Measurements from ENCODE around the gene NCOA3.

DNA sequence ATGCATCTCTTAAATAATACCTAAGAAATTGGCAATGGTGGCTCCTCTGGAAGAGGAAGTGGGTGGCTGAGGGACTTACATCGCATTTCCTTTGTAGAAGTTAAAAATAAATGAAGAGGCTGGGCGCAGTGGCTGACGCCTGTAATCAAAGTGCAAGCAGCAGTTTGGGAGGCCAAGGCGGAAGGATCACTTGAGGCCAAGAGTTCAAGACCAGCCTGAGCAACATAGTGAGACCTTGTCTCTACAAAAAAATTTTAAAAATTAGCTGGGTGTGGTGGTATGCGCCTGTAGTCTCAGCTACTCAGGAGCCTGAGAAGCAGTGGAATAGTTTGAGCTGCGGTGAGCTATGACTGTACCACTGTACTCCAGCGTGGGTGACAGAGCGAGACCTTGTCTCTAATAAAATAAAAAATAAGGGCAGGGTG is 12.2 kb upstream of the NCOA3 start:
- TF ChIP-seq JUN (IDR thresholded peaks at IDR 0.05; ENCODE audit: low read depth, low read length) = no peak
- TF ChIP-seq POLR2A (IDR thresholded peaks at IDR 0.05; ENCODE audit: control extremely low read depth in 1 of 2, low read depth in 2 of 2, low read length in 2 of 2) = no peak
- no peak for TF ChIP-seq YY1 (IDR thresholded peaks at IDR 0.05; ENCODE audit: low read depth, low read length)
- TF ChIP-seq HDAC2 (IDR thresholded peaks at IDR 0.05; ENCODE audit: borderline replicate concordance in 1 of 2, low read depth in 2 of 2, low read length in 2 of 2) = no peak
- TF ChIP-seq BRCA1 (IDR thresholded peaks at IDR 0.05; ENCODE audit: low read depth, low read length) = no peak
- TF ChIP-seq, protein P1, sequence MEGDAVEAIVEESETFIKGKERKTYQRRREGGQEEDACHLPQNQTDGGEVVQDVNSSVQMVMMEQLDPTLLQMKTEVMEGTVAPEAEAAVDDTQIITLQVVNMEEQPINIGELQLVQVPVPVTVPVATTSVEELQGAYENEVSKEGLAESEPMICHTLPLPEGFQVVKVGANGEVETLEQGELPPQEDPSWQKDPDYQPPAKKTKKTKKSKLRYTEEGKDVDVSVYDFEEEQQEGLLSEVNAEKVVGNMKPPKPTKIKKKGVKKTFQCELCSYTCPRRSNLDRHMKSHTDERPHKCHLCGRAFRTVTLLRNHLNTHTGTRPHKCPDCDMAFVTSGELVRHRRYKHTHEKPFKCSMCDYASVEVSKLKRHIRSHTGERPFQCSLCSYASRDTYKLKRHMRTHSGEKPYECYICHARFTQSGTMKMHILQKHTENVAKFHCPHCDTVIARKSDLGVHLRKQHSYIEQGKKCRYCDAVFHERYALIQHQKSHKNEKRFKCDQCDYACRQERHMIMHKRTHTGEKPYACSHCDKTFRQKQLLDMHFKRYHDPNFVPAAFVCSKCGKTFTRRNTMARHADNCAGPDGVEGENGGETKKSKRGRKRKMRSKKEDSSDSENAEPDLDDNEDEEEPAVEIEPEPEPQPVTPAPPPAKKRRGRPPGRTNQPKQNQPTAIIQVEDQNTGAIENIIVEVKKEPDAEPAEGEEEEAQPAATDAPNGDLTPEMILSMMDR (IDR thresholded peaks at IDR 0.05; ENCODE audit: control extremely low read depth in 1 of 3, insufficient read depth in 1 of 3, low read depth in 1 of 3, low read length in 3 of 3) = no peak
- no peak for TF ChIP-seq HDAC6 (IDR thresholded peaks at IDR 0.05; ENCODE audit: low read depth, low read length)
- TF ChIP-seq SIN3A (conservative IDR thresholded peaks at IDR 0.05 in 1 of 2, IDR thresholded peaks at IDR 0.05 in 1 of 2; ENCODE audit: low read depth in 1 of 2, low read length in 2 of 2) = no peak
- no peak for TF ChIP-seq CREB1 (IDR thresholded peaks at IDR 0.05)
- no peak for TF ChIP-seq EZH2 (IDR thresholded peaks at IDR 0.05; ENCODE audit: low read depth, low read length, severe bottlenecking)
